Caco-2 (cell line): ENCODE results near the gene UBA6. TPM values are rescaled to one million over a fixed set of nuclear protein-coding genes. Genes with fewer than 3 reads are reported as not detected.

Source experiments
- BruUV-seq: library from RNA; stranded (reverse); fragments of 400-500 nt; replicated peaks from 2 replicates; lab custom pipeline; 2021; lab: Mats Ljungman, UMichigan
- CTCF ChIA-PET: fragments of 300-600 bp; sonication (Branson Sonifier 250); formaldehyde crosslinking; loops from one replicate; lab custom pipeline; 2022; ENCODE audit warnings: antibody characterized with exemption; lab: Charles Lee
- POLR2A ChIA-PET: fragments of 300-600 bp; sonication (Branson Sonifier 250); formaldehyde crosslinking; loops from one replicate; lab custom pipeline; 2022; ENCODE audit warnings: antibody characterized with exemption; lab: Charles Lee
- DNase-seq, 2 experiments: peaks; one replicate each; pipeline versions ENCODE4 v3.0.0 to v3.0.0-alpha.2; 2020 to 2022
- H3K27me3 ChIP-seq: replicated peaks from 2 replicates; pipeline ENCODE4 v1.6.0; 2011; ENCODE audit warnings: low read length; ENCODE audit not compliant: control insufficient read depth, insufficient read depth
- H3K36me3 ChIP-seq: 2 replicates; pipeline ENCODE4 v1.5.1; 2011; ENCODE audit warnings: low read length; ENCODE audit not compliant: control insufficient read depth, insufficient read depth
- H3K4me1 ChIP-seq: fragments of 250-450 bp; sonication (Bioruptor Pico); 2 replicates; pipeline ENCODE4 v1.5.1; 2020; ENCODE audit warnings: mild to moderate bottlenecking
- H3K4me3 ChIP-seq: 2 replicates; pipeline ENCODE4 v1.5.1; 2011; ENCODE audit warnings: low read depth, mild to moderate bottlenecking, control low read depth, low read length
- H3K9me3 ChIP-seq: fragments of 250-450 bp; sonication (Bioruptor Pico); 2 replicates; pipeline ENCODE4 v1.5.1; 2020; ENCODE audit warnings: mild to moderate bottlenecking, moderate library complexity
- H3K27ac Mint-ChIP-seq: one replicate; pipeline ENCODE4 v1.8.0; 2022; ENCODE audit warnings: mixed read lengths; ENCODE audit not compliant: unreplicated experiment
- H3K27me3 Mint-ChIP-seq: one replicate; pipeline ENCODE4 v1.8.0; 2022; ENCODE audit warnings: mixed read lengths; ENCODE audit not compliant: insufficient read depth, unreplicated experiment
- H3K36me3 Mint-ChIP-seq: one replicate; pipeline ENCODE4 v1.8.0; 2022; ENCODE audit warnings: mild to moderate bottlenecking, mixed read lengths; ENCODE audit not compliant: insufficient read depth, unreplicated experiment
- H3K4me1 Mint-ChIP-seq: one replicate; pipeline ENCODE4 v1.8.0; 2022; ENCODE audit warnings: low read depth, mixed read lengths; ENCODE audit not compliant: unreplicated experiment
- H3K4me3 Mint-ChIP-seq: one replicate; pipeline ENCODE4 v1.8.0; 2022; ENCODE audit warnings: mild to moderate bottlenecking, moderate library complexity, mixed read lengths; ENCODE audit not compliant: unreplicated experiment
- H3K9me3 Mint-ChIP-seq: one replicate; pipeline ENCODE4 v1.8.0; 2022; ENCODE audit warnings: mixed read lengths; ENCODE audit not compliant: unreplicated experiment
- intact Hi-C: fragments of 100-400 bp; cut with micrococcal nuclease; formaldehyde crosslinking; loops from one replicate; pipeline ENCODE4 v1.10.0; 2022; ENCODE audit not compliant: unreplicated experiment
- total RNA-seq: library from RNA; stranded (reverse); gene quantifications from 2 replicates; pipeline ENCODE4 v1.2.3, GENCODE V29; 2022
- TF ChIP-seq, protein P1 (sequence below), 2 experiments: fragments of 200-600 bp in 1 of 2; IDR thresholded peaks; 1 replicate in 1 of 2; 2 replicates in 1 of 2; pipeline versions ENCODE4 v1.5.1 to v1.8.0; 2011 to 2022; ENCODE audit warnings: antibody characterized with exemption in 1 of 2, control low read depth in 1 of 2, inconsistent platforms in 1 of 2, low read depth in 1 of 2, low read length in 1 of 2, mild to moderate bottlenecking in 1 of 2, moderate library complexity in 1 of 2; ENCODE audit not compliant: insufficient read depth in 1 of 2, severe bottlenecking in 1 of 2, unreplicated experiment in 1 of 2

The UBA6 gene
- total RNA-seq, 1 experiment from 2014 or later = 74.6 TPM

DNA sequence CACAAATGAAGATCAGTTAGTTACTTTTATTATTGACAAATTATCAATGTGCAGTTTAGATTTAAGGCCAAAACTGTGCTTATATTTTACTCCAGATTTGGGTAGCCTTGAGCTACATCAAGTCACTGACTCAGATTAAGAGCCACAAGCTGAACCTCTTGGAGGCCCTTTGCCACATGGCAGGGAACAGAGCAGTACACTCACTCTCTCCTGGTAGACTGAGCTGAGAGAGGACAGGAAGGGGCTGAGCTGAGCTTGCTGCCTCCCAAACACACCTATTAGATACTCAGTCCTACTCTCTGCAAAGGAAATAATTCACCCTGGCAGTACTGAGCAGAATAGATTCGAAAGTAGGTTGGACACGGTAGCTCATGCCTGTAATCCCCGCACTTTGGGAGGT lies 134.6 kb downstream of the UBA6 start:
- TF ChIP-seq, protein P1, sequence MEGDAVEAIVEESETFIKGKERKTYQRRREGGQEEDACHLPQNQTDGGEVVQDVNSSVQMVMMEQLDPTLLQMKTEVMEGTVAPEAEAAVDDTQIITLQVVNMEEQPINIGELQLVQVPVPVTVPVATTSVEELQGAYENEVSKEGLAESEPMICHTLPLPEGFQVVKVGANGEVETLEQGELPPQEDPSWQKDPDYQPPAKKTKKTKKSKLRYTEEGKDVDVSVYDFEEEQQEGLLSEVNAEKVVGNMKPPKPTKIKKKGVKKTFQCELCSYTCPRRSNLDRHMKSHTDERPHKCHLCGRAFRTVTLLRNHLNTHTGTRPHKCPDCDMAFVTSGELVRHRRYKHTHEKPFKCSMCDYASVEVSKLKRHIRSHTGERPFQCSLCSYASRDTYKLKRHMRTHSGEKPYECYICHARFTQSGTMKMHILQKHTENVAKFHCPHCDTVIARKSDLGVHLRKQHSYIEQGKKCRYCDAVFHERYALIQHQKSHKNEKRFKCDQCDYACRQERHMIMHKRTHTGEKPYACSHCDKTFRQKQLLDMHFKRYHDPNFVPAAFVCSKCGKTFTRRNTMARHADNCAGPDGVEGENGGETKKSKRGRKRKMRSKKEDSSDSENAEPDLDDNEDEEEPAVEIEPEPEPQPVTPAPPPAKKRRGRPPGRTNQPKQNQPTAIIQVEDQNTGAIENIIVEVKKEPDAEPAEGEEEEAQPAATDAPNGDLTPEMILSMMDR (IDR thresholded peaks at IDR 0.05; ENCODE audit: insufficient read depth in 1 of 2, low read depth in 1 of 2, low read length in 1 of 2, severe bottlenecking in 1 of 2, unreplicated experiment in 1 of 2) = no peak
- no peaks in the 10 kb centered on the region for H3K4me1 ChIP-seq
- no peaks in the 10 kb centered on the region for H3K36me3 ChIP-seq
- intact Hi-C loops = no loop called here
- Mint-ChIP-seq H3K36me3 (no peaks in the 10 kb centered on the region), H3K9me3 (no peaks in the 10 kb centered on the region), H3K27me3 (no peaks in the 10 kb centered on the region), H3K4me3 (no peak overlapping the region), H3K27ac (no peak overlapping the region), H3K4me1 (no peaks in the 10 kb centered on the region)
- H3K4me3 ChIP-seq = no peak overlapping the region
- no peak for DNase-seq
- no peaks in the 10 kb centered on the region for H3K9me3 ChIP-seq
- H3K27me3 ChIP-seq = no peaks in the 10 kb centered on the region
- POLR2A ChIA-PET = no interaction called here
- BruUV-seq = no TSS peak
- CTCF ChIA-PET = no interaction called here

DNA sequence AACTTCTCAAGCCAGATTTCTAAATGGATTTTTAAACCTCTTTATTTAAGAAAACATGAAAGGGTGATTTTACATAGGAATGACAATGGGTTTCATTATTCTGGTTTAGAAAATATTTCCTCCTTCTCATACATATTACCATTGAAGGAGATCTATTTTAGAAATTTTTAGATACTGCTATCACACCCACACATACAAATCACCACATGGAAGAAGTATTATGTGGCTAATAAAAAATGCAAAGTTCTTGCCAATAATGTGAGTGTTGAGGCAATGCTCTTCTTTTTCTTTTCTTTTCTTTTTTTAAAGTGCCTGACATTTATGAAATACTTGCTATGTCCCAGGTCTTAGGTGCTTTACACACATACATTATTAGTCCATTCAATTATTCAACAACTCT lies 135.7 kb downstream of the UBA6 start:
- no peak overlapping the region for H3K4me3 ChIP-seq
- intact Hi-C loops = no loop called here
- CTCF ChIA-PET = no interaction called here
- BruUV-seq = no TSS peak
- POLR2A ChIA-PET = no interaction called here
- H3K27me3 ChIP-seq = no peaks in the 10 kb centered on the region
- Mint-ChIP-seq H3K27me3 (no peaks in the 10 kb centered on the region), H3K9me3 (no peaks in the 10 kb centered on the region), H3K27ac (no peak overlapping the region), H3K36me3 (no peaks in the 10 kb centered on the region), H3K4me3 (no peak overlapping the region), H3K4me1 (no peaks in the 10 kb centered on the region)
- H3K36me3 ChIP-seq = no peaks in the 10 kb centered on the region
- no peak for DNase-seq
- no peaks in the 10 kb centered on the region for H3K9me3 ChIP-seq
- no peaks in the 10 kb centered on the region for H3K4me1 ChIP-seq
- TF ChIP-seq, protein P1 (IDR thresholded peaks at IDR 0.05; ENCODE audit: insufficient read depth in 1 of 2, low read depth in 1 of 2, low read length in 1 of 2, severe bottlenecking in 1 of 2, unreplicated experiment in 1 of 2) = no peak

Other genes with a start within 250 kb of the UBA6 start
- gene CENPC, start 155.7 kb downstream of the UBA6 start, total RNA-seq = 19.5 and 19.7 TPM in 2 replicates
- not detected in 2 replicates for gene STAP1, start 142.4 kb downstream of the UBA6 start, total RNA-seq
- gene GNRHR, start 53.2 kb upstream of the UBA6 start, total RNA-seq = not detected in 2 replicates
- gene TMPRSS11D, start 182.8 kb upstream of the UBA6 start, total RNA-seq = not detected in 2 replicates